Activated naive CD8-positive, alpha-beta T cell (primary cell): ENCODE data around the gene ANKHD1.

Experiments
- H3K27ac Mint-ChIP-seq: one replicate; pipeline ENCODE4 v1.8.0; 2021; ENCODE audit warnings: mixed read lengths
- H3K27me3 Mint-ChIP-seq: one replicate; pipeline ENCODE4 v1.8.0; 2021; ENCODE audit warnings: mixed read lengths
- H3K36me3 Mint-ChIP-seq: one replicate; pipeline ENCODE4 v1.8.0; 2021; ENCODE audit warnings: mixed read lengths
- H3K4me1 Mint-ChIP-seq: one replicate; pipeline ENCODE4 v1.8.0; 2021; ENCODE audit warnings: low read depth, mixed read lengths
- H3K4me3 Mint-ChIP-seq: one replicate; pipeline ENCODE4 v1.8.0; 2021; ENCODE audit warnings: mild to moderate bottlenecking, mixed read lengths
- H3K9me3 Mint-ChIP-seq: one replicate; pipeline ENCODE4 v1.8.0; 2021; ENCODE audit warnings: low read depth, mixed read lengths

Gene ANKHD1

DNA sequence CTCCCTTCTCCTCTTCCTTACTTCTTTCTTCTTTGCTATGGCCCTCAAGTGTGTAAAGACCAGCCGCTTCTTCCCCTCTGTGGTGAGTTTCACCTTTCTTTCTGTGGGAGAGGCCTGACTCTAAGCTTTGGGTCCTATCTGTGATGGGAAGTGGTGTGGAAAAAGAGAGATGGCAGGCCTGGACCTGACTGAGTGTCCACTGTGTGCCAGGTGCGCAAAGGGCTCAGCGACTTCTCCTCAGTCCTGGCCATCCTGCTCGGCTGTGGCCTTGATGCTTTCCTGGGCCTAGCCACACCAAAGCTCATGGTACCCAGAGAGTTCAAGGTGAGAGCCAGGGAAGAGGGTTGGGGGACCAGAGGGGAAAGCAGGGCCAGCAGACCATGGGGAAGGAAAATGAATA is 35.7 kb upstream of the ANKHD1 start:
- Mint-ChIP-seq H3K4me3 (no peak overlapping the region), H3K27ac (no peak overlapping the region), H3K27me3 (no peaks in the 10 kb centered on the region), H3K36me3 (no peaks in the 10 kb centered on the region), H3K9me3 (no peaks in the 10 kb centered on the region), H3K4me1 (peaks cover 4% of the 10 kb centered on the region)

DNA sequence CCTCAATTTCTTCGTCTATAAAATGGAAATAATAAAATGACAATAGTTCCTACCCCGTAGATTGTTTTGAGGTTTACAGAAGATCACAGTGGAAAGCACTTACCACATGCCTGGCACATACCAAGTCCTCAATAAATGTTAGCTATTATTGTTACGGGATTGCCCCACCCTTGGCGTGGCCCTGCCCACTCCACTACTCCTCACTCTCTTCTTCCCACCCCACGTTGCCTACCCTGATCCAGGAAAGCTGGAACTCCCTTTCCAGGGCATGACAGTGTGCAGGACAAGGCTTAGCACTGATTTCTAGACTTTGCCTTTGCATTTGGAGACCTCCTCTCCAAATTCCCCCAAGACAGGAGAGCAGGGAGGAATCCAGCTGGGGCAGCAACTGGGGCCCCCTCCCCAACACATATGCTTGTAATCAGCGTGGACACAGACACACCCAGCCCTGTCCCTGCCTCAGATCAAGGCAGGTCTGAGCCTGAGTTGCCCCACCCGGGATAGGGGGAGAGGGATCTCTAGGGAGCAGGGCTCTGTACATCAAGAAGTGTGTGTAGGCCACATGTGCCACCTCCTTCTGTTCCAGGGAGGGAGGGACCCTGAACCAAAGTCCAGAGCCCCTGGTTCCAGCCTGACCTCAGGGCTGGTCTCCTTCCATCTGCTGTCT is 34.9 kb upstream of the ANKHD1 start:
- H3K36me3 Mint-ChIP-seq, result no peaks in the 10 kb centered on the region
- H3K9me3 Mint-ChIP-seq, result no peaks in the 10 kb centered on the region
- no peaks in the 10 kb centered on the region for H3K27me3 Mint-ChIP-seq
- H3K4me1 Mint-ChIP-seq, result peaks cover 4% of the 10 kb centered on the region
- no peak overlapping the region for H3K4me3 Mint-ChIP-seq
- no peak overlapping the region for H3K27ac Mint-ChIP-seq

DNA sequence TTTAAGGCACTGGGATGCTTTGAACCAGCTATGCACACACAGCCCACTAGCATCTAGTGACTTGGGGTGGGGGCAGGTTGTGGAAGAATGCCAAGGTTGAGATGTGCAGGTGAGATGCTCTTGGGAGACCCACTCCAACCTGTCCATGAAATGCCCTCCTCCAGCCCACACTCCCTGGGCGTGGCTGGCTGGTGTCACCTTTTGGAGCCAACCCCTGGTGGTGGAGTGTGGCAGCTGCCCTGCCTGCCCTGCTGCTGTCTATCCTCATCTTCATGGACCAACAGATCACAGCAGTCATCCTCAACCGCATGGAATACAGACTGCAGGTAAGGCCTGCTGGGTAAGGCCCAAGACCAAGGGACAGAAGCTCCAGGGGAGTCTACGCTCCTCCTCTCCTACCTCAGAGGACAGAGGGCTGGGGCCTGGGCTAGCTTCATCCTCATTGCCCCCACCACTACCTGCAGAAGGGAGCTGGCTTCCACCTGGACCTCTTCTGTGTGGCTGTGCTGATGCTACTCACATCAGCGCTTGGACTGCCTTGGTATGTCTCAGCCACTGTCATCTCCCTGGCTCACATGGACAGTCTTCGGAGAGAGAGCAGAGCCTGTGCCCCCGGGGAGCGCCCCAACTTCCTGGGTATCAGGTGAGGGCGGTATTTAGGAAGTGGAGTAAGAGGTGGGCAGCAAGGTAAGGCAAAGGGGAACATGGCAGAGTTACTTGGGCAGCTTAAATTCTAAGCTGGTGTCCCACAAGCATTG is 34.2 kb upstream of the ANKHD1 start:
- Mint-ChIP-seq H3K36me3 (no peaks in the 10 kb centered on the region), H3K27ac (no peak overlapping the region), H3K9me3 (no peaks in the 10 kb centered on the region), H3K4me3 (no peak overlapping the region), H3K4me1 (peaks cover 4% of the 10 kb centered on the region), H3K27me3 (no peaks in the 10 kb centered on the region)

DNA sequence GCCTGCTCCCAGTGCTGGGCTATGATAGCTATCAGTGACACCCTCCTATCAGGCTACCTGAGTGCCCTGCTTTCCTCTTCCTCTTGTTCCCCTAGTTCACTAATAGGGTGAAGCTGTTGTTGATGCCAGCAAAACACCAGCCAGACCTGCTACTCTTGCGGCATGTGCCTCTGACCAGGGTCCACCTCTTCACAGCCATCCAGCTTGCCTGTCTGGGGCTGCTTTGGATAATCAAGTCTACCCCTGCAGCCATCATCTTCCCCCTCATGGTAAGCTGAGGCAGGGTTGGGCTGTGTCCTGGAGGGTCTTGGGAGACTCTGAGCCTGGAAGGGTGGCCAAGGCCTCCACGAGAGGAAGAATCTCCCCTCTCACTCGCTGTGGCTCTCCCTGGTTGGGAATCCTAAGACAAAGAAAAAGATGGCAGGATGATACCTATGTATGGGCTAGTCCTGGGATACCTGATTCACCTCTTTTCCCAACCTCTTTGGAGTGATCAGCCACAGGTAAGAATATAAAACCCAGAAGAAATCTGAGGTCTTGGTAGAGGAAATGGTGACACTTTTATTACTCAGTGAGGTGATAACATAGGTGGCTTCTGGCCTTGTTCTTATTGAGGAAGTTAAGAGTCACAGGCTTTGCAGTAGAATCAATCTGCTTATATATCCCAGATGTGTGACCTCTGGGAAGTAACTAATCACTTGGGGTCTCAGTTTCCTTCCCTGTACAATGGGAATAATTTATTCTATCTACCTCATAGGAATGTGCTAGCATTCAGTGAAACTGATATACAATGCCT is 30.1 kb upstream of the ANKHD1 start:
- H3K27me3 Mint-ChIP-seq, result no peaks in the 10 kb centered on the region
- H3K27ac Mint-ChIP-seq, result no peak overlapping the region
- H3K4me1 Mint-ChIP-seq, result no peaks in the 10 kb centered on the region
- no peaks in the 10 kb centered on the region for H3K9me3 Mint-ChIP-seq
- no peaks in the 10 kb centered on the region for H3K36me3 Mint-ChIP-seq
- H3K4me3 Mint-ChIP-seq, result no peak overlapping the region

DNA sequence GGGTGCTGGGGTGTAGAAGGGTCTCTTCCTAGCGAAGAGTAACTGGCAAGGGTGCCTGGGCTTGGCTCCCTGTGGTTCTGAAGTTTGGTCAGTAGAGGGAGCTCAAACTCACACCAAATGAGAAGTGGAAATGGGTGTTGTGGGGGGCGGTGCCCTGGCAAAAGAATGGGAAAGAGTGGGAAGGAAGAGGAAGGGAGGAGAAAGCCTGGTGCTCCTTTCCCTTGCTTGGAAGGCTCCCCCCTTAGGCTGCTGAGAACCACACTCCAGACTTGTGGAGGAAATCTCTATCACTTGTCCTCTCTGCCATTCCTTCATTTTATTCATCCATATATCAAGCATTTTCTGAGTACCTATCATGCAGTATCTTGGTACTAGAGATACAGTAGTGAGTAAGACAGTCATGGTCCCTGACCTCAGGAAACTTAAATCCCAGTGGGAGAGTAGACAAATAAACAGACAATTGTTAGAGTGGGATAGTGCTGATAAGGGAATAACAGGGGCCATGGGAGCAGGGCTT is 28.6 kb upstream of the ANKHD1 start:
- H3K27ac Mint-ChIP-seq, result no peak overlapping the region
- no peaks in the 10 kb centered on the region for H3K4me1 Mint-ChIP-seq
- H3K4me3 Mint-ChIP-seq, result no peak overlapping the region
- H3K9me3 Mint-ChIP-seq, result no peaks in the 10 kb centered on the region
- no peaks in the 10 kb centered on the region for H3K36me3 Mint-ChIP-seq
- H3K27me3 Mint-ChIP-seq, result no peaks in the 10 kb centered on the region

DNA sequence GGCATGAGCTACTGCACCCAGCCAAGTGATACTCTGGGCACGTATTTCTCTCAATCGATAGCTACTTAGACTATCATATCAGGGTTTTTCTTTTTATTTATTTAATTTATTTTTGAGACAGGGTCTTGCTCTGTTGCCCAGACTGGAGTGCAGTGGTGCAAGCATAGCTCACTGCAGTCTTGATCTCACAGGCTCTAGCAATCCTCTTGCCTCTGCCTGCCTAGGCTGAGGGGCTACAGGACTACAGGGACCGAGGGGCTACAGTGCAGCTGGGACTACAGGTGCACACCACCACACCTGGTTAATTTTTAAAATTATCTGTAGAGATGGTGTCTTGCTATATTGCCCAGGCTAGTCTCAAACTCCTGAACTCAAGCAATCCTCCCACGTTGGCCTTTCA is 20.3 kb upstream of the ANKHD1 start:
- Mint-ChIP-seq H3K4me1 (peaks cover 11% of the 10 kb centered on the region), H3K9me3 (no peaks in the 10 kb centered on the region), H3K27ac (no peak overlapping the region), H3K36me3 (no peaks in the 10 kb centered on the region), H3K4me3 (no peak overlapping the region), H3K27me3 (no peaks in the 10 kb centered on the region)

DNA sequence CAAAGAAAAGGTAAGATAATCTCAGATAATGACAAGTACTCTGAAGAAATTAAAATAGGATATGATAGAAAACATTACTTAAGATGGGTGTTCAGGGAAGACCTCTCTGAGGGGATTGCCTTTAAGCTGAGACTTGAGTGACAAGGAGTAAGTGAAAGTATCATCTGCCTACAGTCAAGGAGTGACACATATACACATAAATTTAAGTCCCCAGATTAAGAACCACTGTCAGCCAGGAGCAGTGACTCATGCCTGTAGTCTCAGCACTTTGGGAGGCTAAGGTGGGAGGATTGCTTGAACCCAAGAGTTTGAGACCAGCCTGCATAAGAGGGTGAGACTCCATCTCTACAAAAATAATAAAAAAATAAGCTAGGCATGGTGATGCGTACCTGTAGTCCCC is 19.7 kb upstream of the ANKHD1 start:
- H3K4me1 Mint-ChIP-seq, result peaks cover 11% of the 10 kb centered on the region
- no peaks in the 10 kb centered on the region for H3K9me3 Mint-ChIP-seq
- H3K4me3 Mint-ChIP-seq, result no peak overlapping the region
- H3K27ac Mint-ChIP-seq, result no peak overlapping the region
- H3K27me3 Mint-ChIP-seq, result no peaks in the 10 kb centered on the region
- H3K36me3 Mint-ChIP-seq, result no peaks in the 10 kb centered on the region

DNA sequence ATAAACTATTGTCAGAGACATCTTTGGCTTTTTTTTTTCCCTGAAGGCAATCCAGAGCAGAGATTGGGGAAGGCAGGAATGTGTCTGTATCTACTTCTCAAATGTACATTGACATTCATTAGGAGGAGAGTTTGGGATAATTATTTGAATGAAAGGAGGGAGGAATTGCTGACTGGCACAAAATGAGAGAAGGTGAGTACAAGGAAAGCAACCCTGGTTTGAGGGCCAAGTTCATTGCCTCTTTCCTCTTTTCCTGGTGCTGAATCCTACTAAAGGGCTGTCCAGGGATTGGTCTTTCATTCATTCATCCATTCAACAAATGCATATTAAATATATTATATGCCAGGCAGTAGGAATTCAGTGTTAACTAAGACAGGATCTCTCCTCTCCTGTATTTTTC is 18.8 kb upstream of the ANKHD1 start:
- Mint-ChIP-seq H3K36me3 (no peaks in the 10 kb centered on the region), H3K27me3 (no peaks in the 10 kb centered on the region), H3K27ac (no peak overlapping the region)

DNA sequence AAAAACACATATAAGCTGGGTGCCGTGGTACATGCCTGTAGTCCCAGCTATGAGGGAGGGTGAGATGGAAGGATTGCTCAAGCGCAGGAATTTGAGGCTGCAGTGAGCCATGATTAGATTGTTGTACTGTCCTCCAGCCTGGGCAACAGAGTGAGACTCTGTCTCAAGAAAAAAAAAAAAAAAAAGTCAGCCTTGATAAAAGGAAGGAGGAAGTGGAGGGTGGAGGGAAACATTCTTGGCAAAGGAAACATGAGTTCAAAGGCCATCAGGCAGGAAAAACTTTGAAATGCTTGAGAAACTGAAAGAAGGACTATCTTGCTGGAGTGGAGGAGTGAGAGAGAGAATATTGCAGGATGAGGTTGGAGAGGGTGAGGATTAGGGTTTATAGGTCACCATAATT is 18.3 kb upstream of the ANKHD1 start:
- Mint-ChIP-seq H3K27ac (no peak overlapping the region), H3K36me3 (no peaks in the 10 kb centered on the region), H3K4me3 (no peak overlapping the region), H3K27me3 (no peaks in the 10 kb centered on the region), H3K4me1 (peaks cover 11% of the 10 kb centered on the region), H3K9me3 (no peaks in the 10 kb centered on the region)

More for the DNA sequence above, 18.8 kb upstream of the ANKHD1 start:
- Mint-ChIP-seq H3K4me1 (peaks cover 11% of the 10 kb centered on the region), H3K9me3 (no peaks in the 10 kb centered on the region), H3K4me3 (no peak overlapping the region)

DNA sequence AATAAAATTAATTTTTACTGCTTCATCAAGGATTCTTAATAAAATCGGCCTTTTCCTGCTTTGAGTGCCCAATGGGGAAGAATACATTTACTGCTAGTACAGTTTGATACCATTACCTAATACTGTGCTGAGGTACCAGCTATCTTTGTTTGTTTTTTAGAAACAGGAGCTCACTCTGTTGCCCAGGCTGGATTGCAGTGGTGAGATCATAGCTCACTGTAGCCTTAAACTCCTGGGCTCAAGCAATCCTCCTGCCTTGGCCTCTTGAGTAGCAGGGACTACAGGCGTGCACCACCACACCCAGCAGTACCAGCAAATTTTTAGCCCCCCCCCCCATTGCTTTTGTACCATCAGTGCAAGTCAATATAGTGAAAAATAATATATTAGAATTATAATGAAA is 13.6 kb upstream of the ANKHD1 start:
- Mint-ChIP-seq H3K36me3 (no peaks in the 10 kb centered on the region), H3K27me3 (no peaks in the 10 kb centered on the region), H3K4me3 (no peak overlapping the region), H3K27ac (no peak overlapping the region), H3K9me3 (no peaks in the 10 kb centered on the region), H3K4me1 (peaks cover 4% of the 10 kb centered on the region)

DNA sequence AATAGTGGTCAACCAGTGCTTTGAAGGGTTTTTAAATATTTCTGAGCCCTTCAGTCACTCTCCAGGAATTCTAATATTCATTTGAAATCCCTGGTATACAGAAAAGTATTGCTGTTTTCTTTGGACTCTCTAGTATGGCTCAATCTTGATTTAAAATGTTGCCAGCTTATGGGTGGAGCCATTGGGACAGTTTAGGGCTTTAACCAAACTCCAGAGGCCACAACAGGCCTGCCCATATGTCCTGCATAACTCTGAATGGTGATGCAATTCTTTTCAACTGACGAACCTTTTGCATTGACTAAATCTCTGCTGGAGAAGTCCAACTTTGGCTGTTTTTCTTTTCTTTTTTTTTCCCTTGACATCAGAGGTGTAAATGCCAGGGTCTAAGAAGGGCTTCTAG is 10.3 kb upstream of the ANKHD1 start:
- Mint-ChIP-seq H3K9me3 (no peaks in the 10 kb centered on the region), H3K27me3 (no peaks in the 10 kb centered on the region), H3K36me3 (no peaks in the 10 kb centered on the region), H3K4me3 (no peak overlapping the region), H3K4me1 (no peaks in the 10 kb centered on the region), H3K27ac (no peak overlapping the region)

DNA sequence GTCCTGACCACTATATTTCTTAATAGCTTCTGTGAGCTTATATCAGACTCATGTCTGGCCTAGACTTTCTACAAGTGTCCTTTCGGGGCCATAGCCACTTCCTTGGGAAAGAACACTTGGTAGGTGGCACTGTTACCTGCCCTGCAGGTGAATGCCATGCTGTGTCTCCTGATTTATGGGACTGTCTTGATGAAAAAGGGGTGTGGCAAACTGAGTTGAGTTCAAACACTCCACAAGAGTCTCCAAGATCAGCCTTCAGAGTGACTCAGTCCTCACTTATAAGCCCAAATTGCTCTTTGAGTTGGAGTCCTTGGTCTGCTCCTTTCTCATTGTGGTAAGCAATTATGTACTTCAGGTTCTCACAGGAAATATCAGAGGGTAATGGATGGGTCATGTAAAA is 9.9 kb upstream of the ANKHD1 start:
- Mint-ChIP-seq H3K4me3 (no peak overlapping the region), H3K36me3 (no peaks in the 10 kb centered on the region), H3K27ac (no peak overlapping the region), H3K4me1 (no peaks in the 10 kb centered on the region), H3K27me3 (no peaks in the 10 kb centered on the region), H3K9me3 (no peaks in the 10 kb centered on the region)

DNA sequence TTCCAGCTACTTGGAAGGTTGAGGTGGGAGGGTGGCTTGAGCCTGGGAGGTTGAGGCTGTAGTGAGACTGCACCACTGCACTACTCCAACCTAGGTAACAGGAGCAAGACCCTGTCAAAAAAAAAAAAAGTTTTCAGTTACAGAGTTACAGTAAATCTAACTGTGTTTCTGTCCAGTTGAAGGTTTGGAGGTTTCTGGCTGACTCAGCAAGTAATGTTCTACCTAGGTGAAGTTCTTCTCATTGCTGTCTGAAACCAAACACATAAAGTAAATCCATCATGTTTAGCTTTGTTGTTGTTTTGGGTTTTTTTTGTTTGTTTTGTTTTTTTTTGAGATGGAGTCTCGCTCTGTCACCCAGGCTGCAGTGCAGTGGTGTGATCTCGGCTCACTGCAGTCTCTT is 7.9 kb upstream of the ANKHD1 start:
- no peaks in the 10 kb centered on the region for H3K9me3 Mint-ChIP-seq
- H3K36me3 Mint-ChIP-seq, result no peaks in the 10 kb centered on the region
- H3K27me3 Mint-ChIP-seq, result no peaks in the 10 kb centered on the region
- no peak overlapping the region for H3K4me3 Mint-ChIP-seq
- H3K4me1 Mint-ChIP-seq, result no peaks in the 10 kb centered on the region
- H3K27ac Mint-ChIP-seq, result no peak overlapping the region

DNA sequence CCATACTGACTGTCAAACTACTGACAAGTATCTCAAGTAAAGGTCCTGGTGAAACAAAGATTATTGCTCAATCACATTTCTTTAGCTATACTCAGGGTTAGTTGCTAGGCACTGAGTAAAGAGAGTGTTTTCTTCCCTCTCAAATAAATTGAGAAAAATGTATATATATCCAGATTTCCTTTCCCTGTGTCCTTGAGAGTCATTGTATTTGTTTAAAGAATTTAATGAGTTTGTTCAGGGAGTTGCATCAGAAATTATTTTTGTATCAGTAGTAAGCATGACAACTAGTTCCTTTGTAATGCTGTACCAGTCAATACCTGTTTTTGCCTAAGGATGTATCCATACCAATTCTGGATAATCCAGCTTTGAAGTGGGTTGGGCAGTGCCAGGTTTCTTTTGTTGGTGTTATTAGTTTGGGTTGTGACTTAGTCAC is 3.2 kb upstream of the ANKHD1 start:
- Mint-ChIP-seq H3K9me3 (no peaks in the 10 kb centered on the region), H3K4me1 (peaks cover 13% of the 10 kb centered on the region), H3K27ac (no peak overlapping the region), H3K36me3 (no peaks in the 10 kb centered on the region), H3K4me3 (no peak overlapping the region), H3K27me3 (no peaks in the 10 kb centered on the region)
